GM21367 (cell line): ENCODE data around the gene GMDS.

Experiments
- ATAC-seq: cut with Tn5 transposase; IDR thresholded peaks from one replicate; pipeline ENCODE4 v1.9.1; 2021; ENCODE audit not compliant: unreplicated experiment

GMDS gene

DNA sequence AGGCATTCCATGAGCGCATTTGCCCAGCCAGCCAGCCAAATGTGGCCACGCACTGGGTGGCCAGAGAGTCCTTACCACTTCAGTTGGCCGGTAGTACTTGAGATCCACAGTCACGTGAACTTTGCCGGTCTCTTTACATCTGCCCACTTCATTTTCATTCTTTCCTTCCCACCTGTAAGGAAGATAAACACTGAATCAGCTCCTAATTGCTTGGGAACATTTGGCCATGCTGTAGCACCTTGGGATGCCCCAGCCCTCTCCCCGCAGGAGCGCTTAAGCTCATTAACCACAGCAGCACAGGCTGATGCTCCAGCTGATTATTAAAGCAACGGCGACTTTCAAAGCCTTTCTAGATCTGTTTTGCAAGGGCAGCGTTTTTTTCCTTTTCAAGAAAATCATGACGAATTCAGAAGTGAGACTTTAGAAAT, 519.0 kb downstream of the GMDS start:
- no peak for ATAC-seq

DNA sequence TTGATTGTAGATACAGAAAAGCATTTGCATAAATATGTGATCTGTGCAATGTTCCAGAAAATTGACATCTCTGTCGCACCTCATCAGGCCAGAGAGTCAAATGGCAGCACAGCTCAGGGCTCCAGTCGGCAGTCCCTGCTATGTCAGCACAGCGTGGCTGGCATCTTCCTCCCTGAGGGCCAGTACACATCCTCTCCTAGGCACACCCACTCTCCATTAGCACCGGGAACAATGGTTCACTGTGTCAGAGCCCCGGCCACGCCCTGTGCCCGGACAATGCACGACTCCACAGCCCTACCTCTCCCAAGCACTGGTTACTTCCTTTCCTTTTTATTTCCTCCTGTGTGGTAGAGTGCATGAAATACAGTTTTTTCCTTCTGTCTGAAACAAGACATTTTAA, 520.8 kb downstream of the GMDS start:
- ATAC-seq, result no peak

DNA sequence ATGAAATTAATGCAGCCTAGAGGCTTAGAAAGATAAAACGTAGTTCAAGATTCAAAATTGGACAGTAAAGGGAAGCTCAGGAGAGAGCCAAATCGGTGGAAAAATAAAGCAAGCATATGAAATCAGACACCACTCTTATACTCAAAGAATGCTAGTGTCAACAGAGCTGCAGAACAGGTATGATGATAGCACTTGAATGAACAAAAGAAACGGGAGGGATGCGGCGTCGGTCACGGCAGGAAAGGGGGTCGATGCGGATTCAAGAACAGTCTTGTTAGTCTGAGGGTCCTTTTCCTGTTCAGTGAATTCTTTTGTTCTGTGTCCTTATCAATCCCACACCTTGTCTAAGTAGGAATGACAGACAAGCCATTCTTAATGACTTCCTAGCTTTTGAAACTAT, 521.3 kb downstream of the GMDS start:
- ATAC-seq, result no peak

DNA sequence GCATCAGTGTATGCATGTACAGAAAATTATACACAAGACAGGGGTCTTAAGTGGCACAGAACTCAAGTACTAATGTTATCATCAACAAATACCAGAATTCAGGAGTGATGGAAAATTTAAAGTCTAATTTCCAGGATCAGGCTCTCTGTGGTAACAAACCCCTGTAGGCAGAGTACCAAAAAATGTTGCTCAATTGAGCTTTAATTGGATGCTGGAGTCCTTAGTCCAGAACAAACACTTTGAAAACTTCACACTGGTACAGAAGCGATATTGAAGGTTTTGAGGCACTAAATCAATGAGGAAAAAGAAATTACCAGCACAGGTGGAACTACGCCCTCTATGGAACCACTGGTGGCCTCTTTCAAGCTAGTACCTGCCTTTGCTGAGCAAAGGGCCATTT, 522.6 kb downstream of the GMDS start:
- no peak for ATAC-seq

DNA sequence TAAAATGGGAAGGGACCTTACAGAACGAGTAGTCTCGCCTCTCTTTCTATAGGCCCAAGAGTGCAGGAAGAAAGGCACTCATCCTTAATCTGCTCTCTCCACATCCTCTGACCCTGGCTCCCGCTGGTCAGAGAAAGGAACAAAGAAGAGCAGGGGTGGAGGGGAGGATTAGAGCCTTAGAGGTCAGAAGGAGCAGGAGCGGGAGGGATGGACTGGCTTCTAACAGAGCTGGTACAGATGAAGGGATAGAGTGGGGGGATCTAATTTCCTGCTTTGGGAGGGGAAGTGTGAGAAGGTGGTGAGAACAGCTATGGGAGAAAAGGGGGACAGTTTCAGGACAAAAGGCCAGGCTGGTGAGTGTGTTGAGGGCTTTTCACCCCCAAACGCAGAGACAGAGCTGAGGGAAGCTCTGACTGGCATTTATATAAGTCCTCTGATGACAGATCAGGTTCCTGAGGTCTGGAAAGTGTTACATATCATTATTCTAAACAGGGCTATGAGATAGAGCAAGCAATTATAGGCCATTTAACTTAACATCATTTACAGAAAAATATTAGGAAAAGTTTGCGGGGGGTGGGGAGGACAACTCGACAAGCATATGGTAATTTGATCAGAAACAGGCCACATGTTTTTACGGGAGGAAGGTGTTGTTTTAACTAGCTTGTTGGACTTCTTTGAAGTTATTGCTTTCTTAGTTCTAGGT, 524.6 kb downstream of the GMDS start:
- ATAC-seq, result no peak

DNA sequence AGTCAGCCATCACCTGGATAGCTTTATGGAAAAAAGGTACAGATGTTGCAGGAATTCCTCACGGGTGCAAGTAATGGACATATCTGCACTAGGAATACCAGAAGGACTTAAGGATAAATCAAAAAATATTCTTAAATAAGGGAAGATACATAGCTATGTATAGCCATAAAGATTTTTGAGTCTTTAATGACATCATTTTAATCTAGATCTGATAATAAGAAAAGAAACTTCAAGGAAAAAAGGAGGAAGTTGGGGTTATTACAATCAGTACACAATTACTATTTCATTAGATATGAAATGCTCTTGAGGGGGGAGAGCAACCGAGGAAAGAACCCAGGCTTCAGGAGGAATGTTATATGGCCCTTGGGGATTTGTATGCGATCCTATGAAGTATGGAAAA, 525.5 kb downstream of the GMDS start:
- ATAC-seq, result no peak

DNA sequence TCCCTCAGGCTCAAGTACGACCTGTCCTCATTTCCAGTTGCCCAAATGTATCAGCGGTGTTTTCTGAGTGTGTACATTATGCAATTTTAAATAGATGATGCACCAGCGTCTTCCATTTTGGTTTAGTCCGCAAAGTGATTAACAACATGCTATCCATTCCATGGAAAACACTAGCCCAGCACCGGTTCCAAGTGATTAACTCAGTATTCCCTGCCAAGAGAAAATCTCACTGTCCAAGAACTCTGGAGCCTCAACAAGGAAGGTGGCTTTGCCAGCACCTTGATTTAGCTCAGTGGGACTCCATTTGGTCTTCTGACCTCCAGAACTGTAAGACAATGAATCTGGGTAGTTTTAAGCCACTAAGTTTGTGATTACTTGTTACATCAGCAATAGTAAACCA, 528.5 kb downstream of the GMDS start:
- ATAC-seq, result no peak

DNA sequence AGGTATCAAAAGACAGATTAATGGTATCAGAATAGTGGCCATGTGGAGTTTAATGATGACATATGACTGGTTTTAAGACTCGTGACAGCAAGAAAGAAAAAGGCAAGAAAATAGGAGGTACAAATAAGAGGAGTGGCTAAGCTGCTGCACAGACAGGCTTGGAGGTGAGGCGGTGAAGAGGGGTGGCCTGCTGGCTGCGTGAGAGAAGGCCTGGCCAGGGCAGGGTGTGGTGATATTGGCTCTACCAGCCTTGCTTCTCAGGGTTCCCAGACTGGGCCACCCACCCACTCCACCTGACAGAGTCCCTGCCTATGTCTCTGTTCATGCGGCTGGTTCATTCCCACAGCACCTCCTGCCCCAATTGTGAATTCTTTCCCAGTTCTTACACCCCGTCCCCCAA, 529.0 kb downstream of the GMDS start:
- no peak for ATAC-seq

DNA sequence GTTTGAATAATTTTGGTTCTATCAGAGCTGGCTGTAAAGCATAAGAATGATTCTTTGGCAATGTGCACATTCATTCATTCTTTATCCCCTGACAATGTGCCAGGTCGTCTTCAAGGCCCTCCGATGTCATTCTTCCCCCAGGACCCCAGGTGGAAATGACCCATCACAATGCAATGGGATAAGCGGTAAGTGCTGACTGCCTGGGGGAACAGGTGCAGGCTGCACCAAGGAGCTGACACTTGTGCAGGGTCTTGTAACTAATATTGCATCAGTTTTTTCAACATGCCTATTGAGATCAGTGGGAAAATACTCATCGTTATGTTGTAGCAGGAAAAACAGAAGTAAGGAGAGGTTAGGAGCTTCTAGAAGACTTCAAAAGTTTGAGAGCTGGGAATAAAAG, 530.1 kb downstream of the GMDS start:
- ATAC-seq, result no peak

DNA sequence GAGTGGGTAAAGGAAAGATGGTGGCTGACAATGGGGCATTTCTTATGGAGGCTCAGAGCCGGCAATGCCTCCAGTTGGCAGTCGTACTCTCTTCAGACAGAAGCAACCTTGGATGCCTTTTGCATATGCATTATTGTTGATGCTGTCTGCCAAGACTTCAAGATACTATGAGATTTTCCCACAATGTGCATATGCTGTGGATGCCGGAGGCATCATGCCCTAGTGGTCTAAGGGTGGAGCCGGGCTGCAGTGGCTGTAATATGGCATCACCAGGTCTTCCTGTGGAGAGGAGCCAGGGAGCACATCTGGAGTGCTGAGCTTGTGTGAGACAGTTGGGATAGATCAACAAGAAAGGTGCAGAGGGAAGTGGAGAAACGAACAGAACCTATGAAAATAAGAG, 530.8 kb downstream of the GMDS start:
- ATAC-seq, result no peak

DNA sequence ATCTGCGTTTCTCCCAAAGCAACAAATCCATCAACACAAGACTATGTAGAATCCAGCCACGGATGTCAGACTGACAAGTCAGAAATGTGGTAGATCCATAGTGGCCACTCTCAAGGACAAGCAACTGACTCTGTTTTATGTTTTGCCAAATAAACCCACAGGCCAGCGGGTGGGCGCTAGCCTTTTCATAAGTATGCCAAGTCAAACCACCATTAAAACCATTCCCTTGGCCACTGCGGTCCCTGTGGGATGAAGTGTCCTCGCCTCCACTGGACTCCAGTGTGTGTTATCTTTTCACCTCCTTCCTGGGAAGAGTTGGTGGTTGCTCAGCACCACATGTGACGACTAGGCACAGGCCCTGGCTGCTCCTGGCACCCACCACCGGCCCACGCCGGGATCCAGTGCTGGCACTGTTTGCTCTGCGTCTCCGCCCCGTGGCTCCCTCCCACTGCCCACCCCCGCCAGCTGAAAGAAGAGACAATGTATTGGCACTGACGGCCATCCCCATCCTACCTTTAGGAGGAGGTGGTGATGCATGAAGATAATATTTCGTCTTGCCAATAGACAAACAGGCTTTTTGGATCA, 532.3 kb downstream of the GMDS start:
- ATAC-seq, result no peak

DNA sequence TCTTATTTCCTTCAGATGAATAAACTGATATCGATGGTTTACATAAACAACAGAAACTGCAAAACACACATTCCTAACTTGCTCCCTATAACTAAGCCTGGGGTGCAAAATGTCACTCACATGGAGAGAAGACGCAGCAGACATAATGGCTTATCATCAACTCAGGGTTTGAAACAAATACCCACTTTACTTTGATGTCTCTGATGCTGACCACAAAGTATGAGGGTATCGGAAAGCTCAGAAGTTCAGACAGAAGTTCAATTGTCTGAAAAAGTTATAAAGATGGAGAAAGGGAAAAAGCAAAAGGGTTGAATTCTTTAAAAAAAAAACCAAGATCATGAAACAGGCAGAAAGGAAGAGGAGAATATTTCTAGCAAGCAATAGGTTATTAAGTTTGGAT, 533.0 kb downstream of the GMDS start:
- ATAC-seq, result no peak

DNA sequence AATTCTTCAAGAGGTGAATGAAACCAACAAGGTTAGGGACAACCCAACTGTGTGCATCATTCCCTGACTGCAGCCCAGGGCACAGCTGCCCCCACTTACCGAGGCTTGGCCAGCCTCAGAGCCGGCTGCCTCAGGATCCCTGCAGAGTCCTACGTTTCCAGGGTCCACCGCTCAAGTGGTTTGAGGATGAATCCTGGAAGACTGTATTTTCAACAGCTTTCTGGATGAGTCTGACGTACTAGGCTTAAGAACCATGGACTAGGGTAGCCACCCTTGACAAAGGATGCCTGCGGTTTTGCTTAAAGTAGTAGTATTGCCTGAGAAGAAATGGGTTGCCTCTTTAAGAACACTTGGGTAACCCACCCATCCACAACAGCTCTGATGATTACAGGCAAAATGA, 534.3 kb downstream of the GMDS start:
- no peak for ATAC-seq

DNA sequence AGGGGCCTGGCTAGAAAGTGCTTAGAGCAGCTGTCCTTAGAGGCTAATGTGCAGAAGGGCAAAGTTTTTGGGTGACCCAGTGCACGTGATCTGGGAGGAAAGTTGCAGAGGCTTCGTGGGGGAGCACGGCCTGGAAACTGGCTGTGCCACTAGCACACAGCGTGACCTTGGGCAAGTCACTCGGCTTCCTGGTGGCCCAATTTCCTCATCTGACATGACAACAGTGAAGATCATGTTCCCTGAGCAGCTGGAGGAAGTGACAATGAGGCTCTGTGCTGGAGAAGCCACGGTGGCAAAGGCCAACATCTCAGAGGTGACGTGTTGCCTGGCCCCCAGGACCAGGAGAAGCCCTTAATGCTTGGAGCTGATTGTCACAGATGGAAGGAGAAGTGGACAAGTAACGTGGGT, 536.2 kb downstream of the GMDS start:
- ATAC-seq, result no peak

DNA sequence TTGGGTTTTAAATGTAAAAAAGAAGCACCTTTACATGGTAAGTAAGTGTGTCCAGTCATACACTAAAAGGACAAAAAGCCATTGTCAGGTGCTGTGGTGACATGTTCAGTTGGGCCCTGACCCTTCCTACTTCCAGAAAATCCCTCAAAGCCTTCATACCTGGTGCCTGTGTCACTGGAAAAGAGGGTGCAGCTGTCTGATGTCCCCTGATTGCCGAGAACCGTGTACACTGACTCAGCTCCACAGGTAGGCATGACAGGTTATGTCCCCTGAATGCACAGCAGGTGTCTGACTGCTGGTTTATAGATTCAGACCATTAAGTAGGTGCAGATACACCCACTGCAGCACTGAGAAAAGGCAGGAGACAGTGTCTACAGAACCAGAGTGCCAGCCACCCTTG, 536.6 kb downstream of the GMDS start:
- no peak for ATAC-seq

DNA sequence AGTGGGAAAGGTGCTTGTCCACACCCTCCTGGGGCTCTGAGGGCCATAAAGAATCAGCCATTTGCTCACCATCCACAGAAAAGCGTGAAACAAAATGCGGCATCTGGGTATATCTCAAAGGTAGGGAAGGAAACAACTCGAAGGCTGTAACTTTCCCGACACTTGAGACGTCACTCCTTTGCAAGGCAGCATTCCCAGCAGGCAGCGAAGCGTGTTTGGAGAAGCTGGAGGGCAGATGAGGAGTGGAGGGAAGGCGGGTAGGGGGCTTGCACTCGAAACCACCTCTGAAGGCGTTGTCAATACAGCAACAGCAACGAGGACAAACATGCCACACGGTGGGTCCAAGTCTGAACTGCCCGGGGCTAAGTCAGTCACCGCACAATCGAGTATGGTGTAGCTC, 537.3 kb downstream of the GMDS start:
- ATAC-seq, result no peak

DNA sequence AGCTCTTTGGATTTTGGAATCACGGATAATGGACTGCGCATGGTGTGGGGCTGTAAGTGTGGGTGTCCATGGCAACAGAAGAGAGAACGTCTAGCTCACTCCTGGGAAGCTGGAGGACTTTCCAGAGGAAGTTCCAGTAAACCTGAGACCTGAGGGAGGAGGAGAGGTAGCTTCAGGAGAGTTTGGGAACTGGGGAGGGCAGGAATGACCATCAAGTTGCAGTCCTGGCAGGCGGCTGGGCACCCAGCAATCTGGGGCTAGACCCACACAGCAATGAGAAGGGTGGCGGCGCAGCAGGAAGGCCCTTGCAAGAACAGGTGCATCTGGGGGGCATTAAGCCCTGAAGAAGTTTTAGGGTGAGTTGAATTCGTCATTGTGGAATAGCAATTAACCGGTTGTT, 539.8 kb downstream of the GMDS start:
- ATAC-seq, result no peak

DNA sequence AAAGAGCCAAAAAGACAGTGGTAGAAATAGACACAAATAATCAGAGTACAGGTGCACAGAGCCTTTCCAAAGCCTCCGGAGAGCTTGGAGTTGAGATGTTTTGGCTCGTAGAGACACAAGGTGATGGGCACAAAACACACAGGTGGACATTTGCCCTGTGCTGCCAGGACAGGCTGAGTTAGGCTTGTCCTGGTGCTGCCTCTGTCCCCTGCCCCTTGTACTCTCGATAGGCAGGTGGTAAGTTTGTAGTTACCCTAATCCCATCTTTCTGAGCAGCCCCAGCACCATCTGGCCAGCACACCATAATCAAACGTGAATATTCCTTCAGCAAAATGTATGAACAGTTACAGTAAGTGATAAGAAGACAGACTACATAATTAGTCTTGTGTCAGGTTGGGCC, 540.2 kb downstream of the GMDS start:
- ATAC-seq, result no peak

DNA sequence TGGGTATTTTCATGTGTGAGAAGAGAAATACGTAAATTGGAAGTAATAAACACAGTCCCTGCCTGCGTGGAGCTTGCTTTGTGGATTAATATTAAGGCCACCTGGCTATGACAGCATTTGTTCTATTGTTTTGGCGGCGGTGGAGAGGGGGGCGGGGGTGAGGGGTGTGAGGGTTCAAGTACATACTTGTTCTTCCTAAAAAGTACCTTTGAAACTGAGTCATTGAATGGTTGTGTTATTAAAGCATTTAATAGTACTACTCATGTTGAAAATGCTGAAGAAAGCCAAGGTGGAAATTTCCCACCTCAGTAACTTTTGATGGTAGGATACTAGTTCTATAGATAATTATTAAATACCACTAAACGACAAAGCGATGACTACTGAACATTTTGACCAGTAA, 540.7 kb downstream of the GMDS start:
- ATAC-seq, result no peak

DNA sequence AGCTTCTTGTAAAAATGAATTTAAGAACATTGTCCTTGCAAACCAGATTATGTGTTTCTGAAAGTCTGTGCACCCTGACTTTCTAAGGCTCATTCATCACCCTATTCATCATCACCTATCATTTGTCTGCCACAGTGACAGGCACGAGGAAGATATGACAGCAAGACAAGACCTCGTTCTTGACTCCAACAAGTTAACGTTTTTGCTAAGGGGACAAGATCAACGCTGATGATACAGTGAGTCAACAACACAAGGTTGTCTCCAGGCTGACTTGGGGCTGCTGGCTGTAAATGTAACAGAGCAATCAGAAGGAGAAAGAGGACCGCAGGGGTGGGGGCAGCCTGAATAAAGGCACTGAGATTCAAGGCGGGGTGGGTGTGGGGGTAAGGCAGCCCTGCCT, 541.5 kb downstream of the GMDS start:
- ATAC-seq, result no peak

DNA sequence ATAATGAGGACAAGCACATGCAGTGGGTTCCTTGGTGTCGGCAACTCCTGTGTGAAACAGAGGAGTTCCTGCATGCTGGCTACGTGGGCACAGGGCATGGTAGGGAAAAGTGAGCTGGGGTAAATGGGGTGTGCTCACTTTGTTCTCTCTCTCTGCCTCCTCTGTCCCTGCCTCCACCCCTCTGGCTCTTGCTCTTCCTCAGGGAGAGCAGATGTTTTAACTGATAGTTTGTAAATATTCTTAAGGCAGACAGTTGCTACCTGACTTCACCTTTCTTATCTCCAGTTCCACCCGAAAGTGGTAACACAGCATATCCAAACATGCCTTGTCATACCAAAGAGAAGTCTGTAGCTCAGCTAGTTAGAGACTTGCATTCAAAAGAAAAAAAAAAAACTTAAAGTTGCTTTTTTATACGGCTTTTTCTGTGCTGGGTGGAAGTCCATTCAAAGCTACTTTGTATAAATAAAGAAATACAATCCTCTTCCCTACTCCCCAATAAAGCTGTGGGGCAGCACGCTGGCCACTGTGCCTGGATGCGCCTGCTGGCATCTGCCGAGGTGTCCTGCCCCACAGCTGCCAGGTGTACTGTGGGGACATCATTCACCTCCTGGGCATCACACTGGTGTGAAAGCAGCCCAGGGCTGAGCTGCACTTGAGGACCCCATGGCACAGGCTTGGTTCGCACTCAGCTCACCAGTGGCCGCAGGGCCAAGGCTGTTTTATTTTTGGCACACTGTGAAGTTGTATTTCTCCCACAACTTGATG, 542.1 kb downstream of the GMDS start:
- ATAC-seq, result no peak

DNA sequence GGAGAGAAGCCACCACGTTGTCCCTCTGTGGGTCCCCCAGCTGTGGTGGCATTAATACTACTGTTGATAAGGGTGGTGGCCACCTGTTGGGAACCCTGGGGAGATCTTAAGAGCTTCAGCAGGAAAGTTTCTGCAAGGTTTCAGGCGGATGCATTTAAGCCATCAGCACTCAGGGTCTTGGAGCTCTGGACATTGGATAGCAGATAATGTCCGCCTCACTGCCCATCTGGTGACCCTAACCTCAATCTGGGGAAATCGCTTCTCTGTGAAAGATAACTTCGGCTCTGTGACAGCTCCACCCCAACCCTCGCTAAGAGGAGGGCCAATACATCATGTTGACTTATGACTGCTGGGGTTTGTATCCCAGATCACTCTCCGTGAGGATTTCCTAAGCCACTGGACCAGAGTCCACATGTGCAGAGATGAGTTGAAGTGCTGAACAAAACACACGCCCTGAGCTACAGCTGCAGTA, 542.8 kb downstream of the GMDS start:
- no peak for ATAC-seq
